DOHH2 (cell line): Measurements from ENCODE around the gene ZNF260.

Source experiments
- H3F3A ChIP-seq: fragments of 200-600 bp; sonication (generic), shearing (Covaris generic); 2 replicates; pipeline ENCODE4 v1.6.0; 2016; ENCODE audit warnings: antibody characterized with exemption, mild to moderate bottlenecking; ENCODE audit not compliant: control insufficient read depth, insufficient read depth
- H3K27ac ChIP-seq: fragments of 200-600 bp; sonication (generic); 2 replicates; pipeline ENCODE4 v1.5.1; 2014; ENCODE audit warnings: low read depth, mild to moderate bottlenecking, low read length, moderate library complexity
- H3K27me3 ChIP-seq: fragments of 200-600 bp; sonication (generic); 2 replicates; pipeline ENCODE4 v1.6.1; 2014; ENCODE audit warnings: mild to moderate bottlenecking, low read length, mixed read lengths; ENCODE audit not compliant: control insufficient read depth
- H3K36me3 ChIP-seq: fragments of 200-600 bp; sonication (generic); 2 replicates; pipeline ENCODE4 v1.6.1; 2014; ENCODE audit warnings: mild to moderate bottlenecking, low read length, moderate library complexity, mixed read lengths; ENCODE audit not compliant: control insufficient read depth
- H3K4me1 ChIP-seq: fragments of 200-600 bp; sonication (generic); 2 replicates; pipeline ENCODE4 v1.6.1; 2014; ENCODE audit warnings: mild to moderate bottlenecking, low read length, mixed read lengths; ENCODE audit not compliant: control insufficient read depth
- H3K4me2 ChIP-seq: fragments of 200-600 bp; sonication (generic); 2 replicates; pipeline ENCODE4 v1.6.0; 2014; ENCODE audit warnings: mild to moderate bottlenecking, low read length, moderate library complexity
- H3K4me3 ChIP-seq: fragments of 200-600 bp; sonication (generic); 2 replicates; pipeline ENCODE4 v1.5.1; 2014; ENCODE audit warnings: mild to moderate bottlenecking, low read length, mixed read lengths
- H3K79me2 ChIP-seq: fragments of 200-600 bp; sonication (generic); 2 replicates; pipeline ENCODE4 v1.6.1; 2014; ENCODE audit warnings: mild to moderate bottlenecking, low read length, mixed read lengths; ENCODE audit not compliant: control insufficient read depth
- H3K9me2 ChIP-seq: fragments of 200-600 bp; sonication (generic); replicated peaks from 2 replicates; pipeline ENCODE4 v1.6.1; 2014; ENCODE audit warnings: mild to moderate bottlenecking, low read length, mixed read lengths; ENCODE audit not compliant: control insufficient read depth
- H3K9me3 ChIP-seq: fragments of 200-600 bp; sonication (generic); 2 replicates; pipeline ENCODE4 v1.6.1; 2014; ENCODE audit warnings: antibody characterized with exemption, low read length, mixed read lengths; ENCODE audit not compliant: control insufficient read depth, insufficient read depth
- H4K20me1 ChIP-seq: fragments of 200-600 bp; sonication (generic); 2 replicates; pipeline ENCODE4 v1.6.0; 2014; ENCODE audit warnings: low read depth, mild to moderate bottlenecking, antibody characterized with exemption, low read length, moderate library complexity; ENCODE audit not compliant: control insufficient read depth, insufficient read depth
- EZH2phosphoT487 ChIP-seq: fragments of 200-600 bp; sonication (generic); IDR thresholded peaks from 2 replicates; pipeline ENCODE4 v1.6.1; 2017; ENCODE audit warnings: borderline replicate concordance, mild to moderate bottlenecking, antibody characterized with exemption, low read length, moderate library complexity, mixed read lengths
- TF ChIP-seq, protein P1 (sequence below): fragments of 200-600 bp; sonication (generic); IDR thresholded peaks from one replicate; pipeline ENCODE4 v1.5.1; 2014; ENCODE audit warnings: antibody characterized with exemption, mild to moderate bottlenecking, low read depth, low read length; ENCODE audit not compliant: poor library complexity, severe bottlenecking

The ZNF260 gene

DNA sequence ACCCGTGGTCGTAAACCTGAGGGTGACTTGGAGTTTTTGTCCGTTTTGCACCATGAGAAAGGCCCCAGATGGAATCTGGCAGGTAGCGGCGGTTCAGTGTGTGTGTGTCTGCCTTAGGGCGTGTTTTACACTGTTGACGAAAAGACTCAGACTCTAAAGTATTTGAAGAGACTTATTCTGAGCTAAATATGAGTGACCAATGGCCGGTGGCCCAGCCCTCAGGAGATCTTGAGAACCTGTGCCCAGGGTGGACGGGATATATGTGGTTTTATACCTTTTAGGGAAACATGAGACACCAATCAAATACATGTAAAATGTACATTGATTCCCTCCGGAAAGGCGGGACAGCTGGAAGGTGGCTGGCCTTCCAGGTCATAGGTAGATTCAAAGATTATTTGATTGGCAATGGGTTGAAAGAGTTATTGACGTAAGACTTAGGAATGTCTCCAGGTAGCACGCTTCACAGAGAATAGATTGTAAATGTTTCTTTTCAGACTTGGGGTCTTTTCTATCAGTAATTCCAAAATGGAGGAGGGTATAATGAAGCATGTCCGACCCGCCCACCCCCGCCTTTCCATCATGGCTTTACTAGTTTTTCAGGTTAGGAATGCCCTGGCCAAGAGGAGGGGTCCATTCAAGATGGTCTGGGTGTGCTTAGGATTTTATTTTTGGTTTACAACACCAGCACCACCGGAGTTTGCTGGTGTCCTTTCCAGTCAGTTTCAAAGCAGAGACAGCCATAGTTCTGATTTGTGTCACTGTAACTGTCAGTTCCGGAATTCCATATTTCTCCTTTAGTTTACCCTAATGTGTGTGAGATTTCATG, 46.0 kb upstream of the ZNF260 start:
- Histone ChIP-seq H3K36me3 (peaks cover 16% of the 10 kb centered on the region), H3K79me2 (peaks cover 12% of the 10 kb centered on the region)

DNA sequence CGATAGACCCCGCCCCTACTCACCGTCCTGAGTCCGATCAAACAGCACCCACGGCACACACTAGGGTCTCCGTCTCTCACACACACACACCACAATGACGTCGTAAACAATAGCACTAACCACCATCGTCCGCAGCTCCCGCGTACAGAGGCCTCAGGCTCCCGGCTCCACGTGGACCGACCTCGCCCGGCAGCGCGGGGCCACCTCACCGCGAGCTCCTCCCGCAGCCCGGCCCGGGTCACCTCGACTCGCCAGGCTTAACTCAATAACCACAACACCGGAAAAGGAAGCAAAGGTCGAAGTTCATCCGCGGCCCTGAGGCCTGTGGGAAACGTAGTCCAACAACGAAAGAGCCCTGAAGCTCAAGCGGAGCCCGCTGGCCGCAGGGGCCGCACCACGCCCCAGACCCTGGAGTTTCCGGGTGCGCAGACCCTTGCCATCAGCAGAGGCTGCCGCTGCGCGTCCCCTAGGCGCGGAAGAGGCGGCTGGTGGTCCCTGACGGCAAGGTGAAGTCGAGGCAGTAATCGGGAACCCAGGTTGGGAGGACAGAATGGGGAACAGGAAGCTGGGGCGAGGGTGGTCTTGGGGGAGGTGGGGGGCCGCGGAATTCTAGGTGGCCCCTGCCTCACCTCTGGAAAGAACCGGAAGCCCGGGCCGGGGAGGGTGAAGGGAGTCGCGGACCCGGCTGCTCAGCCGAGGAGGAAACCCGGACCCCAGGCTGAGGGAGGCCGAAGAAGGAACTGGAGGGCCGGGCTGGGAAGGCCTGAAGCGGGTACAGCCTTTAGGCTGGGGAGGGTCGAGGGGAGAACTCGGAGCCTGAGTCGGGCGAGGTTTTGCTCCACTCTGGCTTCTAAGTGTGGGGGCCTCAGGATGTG, 45.2 kb upstream of the ZNF260 start, which contains the start of gene ZNF529:
TSS of gene ZNF529 (minus strand) at position 273 of the 875 bp plus-strand sequence. CDS start 946 bp downstream, outside the sequence.
- Histone ChIP-seq H3K4me3 (peak within 1 kb of the TSS; percentile 99), H3K4me2 (peak within 1 kb of the TSS; percentile 97), H3F3A (no peaks in the 10 kb centered on the region), H3K9me2 (no peaks in the 10 kb centered on the region), H3K27me3 (no peaks in the 10 kb centered on the region), H3K79me2 (peaks cover 12% of the 10 kb centered on the region), H3K36me3 (peaks cover 14% of the 10 kb centered on the region), H3K9me3 (peaks cover 20% of the 10 kb centered on the region), H3K27ac (peak within 1 kb of the TSS; percentile 22; the same call in 1 of the 2 replicates), H3K4me1 (peaks cover 16% of the 10 kb centered on the region), H4K20me1 (no peaks in the 10 kb centered on the region)
- TF ChIP-seq, protein P1, sequence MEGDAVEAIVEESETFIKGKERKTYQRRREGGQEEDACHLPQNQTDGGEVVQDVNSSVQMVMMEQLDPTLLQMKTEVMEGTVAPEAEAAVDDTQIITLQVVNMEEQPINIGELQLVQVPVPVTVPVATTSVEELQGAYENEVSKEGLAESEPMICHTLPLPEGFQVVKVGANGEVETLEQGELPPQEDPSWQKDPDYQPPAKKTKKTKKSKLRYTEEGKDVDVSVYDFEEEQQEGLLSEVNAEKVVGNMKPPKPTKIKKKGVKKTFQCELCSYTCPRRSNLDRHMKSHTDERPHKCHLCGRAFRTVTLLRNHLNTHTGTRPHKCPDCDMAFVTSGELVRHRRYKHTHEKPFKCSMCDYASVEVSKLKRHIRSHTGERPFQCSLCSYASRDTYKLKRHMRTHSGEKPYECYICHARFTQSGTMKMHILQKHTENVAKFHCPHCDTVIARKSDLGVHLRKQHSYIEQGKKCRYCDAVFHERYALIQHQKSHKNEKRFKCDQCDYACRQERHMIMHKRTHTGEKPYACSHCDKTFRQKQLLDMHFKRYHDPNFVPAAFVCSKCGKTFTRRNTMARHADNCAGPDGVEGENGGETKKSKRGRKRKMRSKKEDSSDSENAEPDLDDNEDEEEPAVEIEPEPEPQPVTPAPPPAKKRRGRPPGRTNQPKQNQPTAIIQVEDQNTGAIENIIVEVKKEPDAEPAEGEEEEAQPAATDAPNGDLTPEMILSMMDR: no peak
- no peak for TF ChIP-seq EZH2phosphoT487

More for the DNA sequence above, 46.0 kb upstream of the ZNF260 start:
- H3K4me1 ChIP-seq: peaks cover 16% of the 10 kb centered on the region
- 0 out of 2 replicates have a peak overlapping the region, but pooled peaks have one; percentile 22 for H3K27ac ChIP-seq
- peak overlapping the region; percentile 99 for H3K4me3 ChIP-seq
- no peaks in the 10 kb centered on the region for H4K20me1 ChIP-seq
- H3K9me3 ChIP-seq: peaks cover 20% of the 10 kb centered on the region
- H3K9me2 ChIP-seq: no peaks in the 10 kb centered on the region
- H3K27me3 ChIP-seq: no peaks in the 10 kb centered on the region
- TF ChIP-seq, protein P1: no peak
- no peak for TF ChIP-seq EZH2phosphoT487
- no peaks in the 10 kb centered on the region for H3F3A ChIP-seq
- H3K4me2 ChIP-seq: peak overlapping the region; percentile 97

DNA sequence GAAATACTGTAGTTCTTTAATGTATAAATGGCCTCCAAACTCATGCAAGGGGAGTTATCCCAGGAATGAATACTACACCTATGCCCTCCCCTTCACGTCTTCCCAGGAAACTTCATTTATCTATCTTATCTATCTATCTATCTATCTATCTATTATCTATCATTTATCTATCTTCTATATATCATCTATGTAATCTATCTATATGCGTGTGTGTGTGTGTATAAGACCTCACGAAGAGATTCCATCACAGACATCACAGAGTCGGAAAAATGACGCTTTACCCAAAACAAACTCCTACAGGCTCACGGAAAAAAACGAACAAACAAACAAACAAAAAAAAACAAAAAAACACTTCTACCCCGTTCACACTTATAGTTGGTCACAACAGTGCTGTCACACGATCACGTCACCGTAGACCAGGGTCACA, 44.5 kb upstream of the ZNF260 start:
- Histone ChIP-seq H3K9me2 (no peaks in the 10 kb centered on the region), H3K27ac (no peak overlapping the region), H3K27me3 (no peaks in the 10 kb centered on the region), H4K20me1 (no peaks in the 10 kb centered on the region), H3K36me3 (peaks cover 13% of the 10 kb centered on the region), H3K4me1 (peaks cover 16% of the 10 kb centered on the region), H3K79me2 (peaks cover 12% of the 10 kb centered on the region), H3K4me3 (peak overlapping the region; percentile 99), H3K4me2 (peak overlapping the region; percentile 97), H3K9me3 (peaks cover 23% of the 10 kb centered on the region), H3F3A (no peaks in the 10 kb centered on the region)
- TF ChIP-seq, protein P1: no peak
- no peak for TF ChIP-seq EZH2phosphoT487
